Osteoblast (primary cell): ENCODE measurements around the gene PLXDC2. TPM values are rescaled to one million over a fixed set of nuclear protein-coding genes. Genes with fewer than 3 reads are reported as not detected.
A peak's percentile ranks its signal among the peaks of the same experiment; 100 is the strongest.

ENCODE experiments used
- DNase-seq: peaks from one replicate; pipeline ENCODE4 v3.0.0; 2011; ENCODE audit warnings: low spot score, mixed read lengths; ENCODE audit not compliant: insufficient read length; ENCODE audit errors: missing footprints
- H2AFZ ChIP-seq: 2 replicates; pipeline ENCODE4 v1.6.0; 2011; ENCODE audit warnings: mild to moderate bottlenecking, low read length
- H3K27ac ChIP-seq: 2 replicates; pipeline ENCODE4 v1.5.1; 2011; ENCODE audit warnings: mild to moderate bottlenecking, low read depth, low read length, moderate library complexity
- H3K27me3 ChIP-seq: 2 replicates; pipeline ENCODE4 v1.6.0; 2012; ENCODE audit warnings: mild to moderate bottlenecking, control low read depth, inconsistent platforms, low read length, moderate library complexity; ENCODE audit not compliant: insufficient read depth
- H3K36me3 ChIP-seq: 2 replicates; pipeline ENCODE4 v1.5.1; 2011; ENCODE audit warnings: mild to moderate bottlenecking, low read length, control low read depth, moderate library complexity; ENCODE audit not compliant: insufficient read depth
- H3K4me1 ChIP-seq: 2 replicates; pipeline ENCODE4 v1.5.1; 2011; ENCODE audit warnings: mild to moderate bottlenecking, low read length, control low read depth, moderate library complexity; ENCODE audit not compliant: insufficient read depth
- H3K4me2 ChIP-seq: 2 replicates; pipeline ENCODE4 v1.6.0; 2011; ENCODE audit warnings: mild to moderate bottlenecking, low read length; ENCODE audit not compliant: insufficient read depth
- H3K4me3 ChIP-seq: fragments of 200-600 bp; sonication (generic); 3 replicates; pipeline ENCODE4 v1.5.1; 2012; ENCODE audit warnings: mild to moderate bottlenecking, low read length, inconsistent platforms; ENCODE audit not compliant: insufficient read depth
- H3K79me2 ChIP-seq: 2 replicates; pipeline ENCODE4 v1.6.0; 2012; ENCODE audit warnings: mild to moderate bottlenecking, low read length, control low read depth, inconsistent platforms; ENCODE audit not compliant: insufficient read depth
- H3K9me3 ChIP-seq: 2 replicates; pipeline ENCODE4 v1.5.1; 2011; ENCODE audit warnings: low read depth, low read length, control low read depth
- H4K20me1 ChIP-seq: 2 replicates; pipeline ENCODE4 v1.6.0; 2012; ENCODE audit warnings: mild to moderate bottlenecking, low read length, control low read depth; ENCODE audit not compliant: insufficient read depth
- CTCF ChIP-seq: IDR thresholded peaks from 2 replicates; pipeline ENCODE4 v1.5.1; 2011; ENCODE audit warnings: mild to moderate bottlenecking, low read depth, low read length, moderate library complexity; ENCODE audit errors: extremely low read depth
- total RNA-seq: library from RNA; depleted of rRNA; stranded (reverse); fragments of >200 nt; gene quantifications from 2 replicates; pipeline ENCODE4 v1.2.3, GENCODE V29; 2012

PLXDC2 gene
- total RNA-seq, 1 donor, result 63.3 TPM

GRCh38 chr10:19874791-19875190, 58.6 kb downstream of the PLXDC2 start:
- no peaks in the 10 kb centered on the region for H4K20me1 ChIP-seq
- H3K4me2 ChIP-seq, result no peak overlapping the region
- H3K36me3 ChIP-seq, result no peaks in the 10 kb centered on the region
- no peaks in the 10 kb centered on the region for H3K79me2 ChIP-seq
- no peak for TF ChIP-seq CTCF
- H3K27me3 ChIP-seq, result no peaks in the 10 kb centered on the region
- H3K4me1 ChIP-seq, result no peaks in the 10 kb centered on the region
- peak; percentile 52 for DNase-seq
- no peak overlapping the region for H2AFZ ChIP-seq
- H3K4me3 ChIP-seq, result no peak overlapping the region
- H3K27ac ChIP-seq, result no peak overlapping the region
- no peaks in the 10 kb centered on the region for H3K9me3 ChIP-seq

DNA sequence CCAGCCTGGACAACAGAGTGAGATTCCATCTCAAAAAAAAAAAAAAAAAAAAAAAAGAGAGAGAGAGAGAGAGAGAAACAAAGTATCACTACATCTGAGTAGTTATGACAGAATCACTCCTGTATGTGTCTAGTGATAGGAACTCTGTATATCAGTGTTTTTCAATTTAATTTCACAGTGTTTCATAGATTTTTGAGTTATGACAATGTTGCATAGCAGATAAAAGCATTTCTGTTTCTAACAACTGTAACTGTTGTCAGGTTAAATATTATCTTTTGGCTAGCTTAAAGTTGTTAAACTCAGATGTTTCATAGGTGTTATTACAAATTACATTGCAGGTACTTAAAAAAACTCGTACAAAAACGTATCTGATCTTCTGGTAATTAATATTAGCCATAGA, 60.3 kb downstream of the PLXDC2 start:
- Histone ChIP-seq H3K27ac (peak overlapping the region; percentile 23), H2AFZ (no peak overlapping the region), H3K4me1 (no peaks in the 10 kb centered on the region)

GRCh38 chr10:19877466-19878255, 61.4 kb downstream of the PLXDC2 start:
- H3K79me2 ChIP-seq, result no peaks in the 10 kb centered on the region
- H3K27ac ChIP-seq, result peak overlapping the region; percentile 26
- DNase-seq, result no peak
- no peak overlapping the region for H3K4me2 ChIP-seq
- H2AFZ ChIP-seq, result no peak overlapping the region
- no peaks in the 10 kb centered on the region for H3K9me3 ChIP-seq
- no peak overlapping the region for H3K4me3 ChIP-seq
- H4K20me1 ChIP-seq, result no peaks in the 10 kb centered on the region
- TF ChIP-seq CTCF, result no peak
- H3K27me3 ChIP-seq, result no peaks in the 10 kb centered on the region
- H3K36me3 ChIP-seq, result no peaks in the 10 kb centered on the region
- H3K4me1 ChIP-seq, result no peaks in the 10 kb centered on the region

More for the DNA sequence above, 60.3 kb downstream of the PLXDC2 start:
- Histone ChIP-seq H3K79me2 (no peaks in the 10 kb centered on the region), H3K4me2 (no peak overlapping the region), H4K20me1 (no peaks in the 10 kb centered on the region), H3K27me3 (no peaks in the 10 kb centered on the region), H3K9me3 (no peaks in the 10 kb centered on the region), H3K36me3 (no peaks in the 10 kb centered on the region), H3K4me3 (no peak overlapping the region)
- TF ChIP-seq CTCF, result no peak
- DNase-seq, result no peak

DNA sequence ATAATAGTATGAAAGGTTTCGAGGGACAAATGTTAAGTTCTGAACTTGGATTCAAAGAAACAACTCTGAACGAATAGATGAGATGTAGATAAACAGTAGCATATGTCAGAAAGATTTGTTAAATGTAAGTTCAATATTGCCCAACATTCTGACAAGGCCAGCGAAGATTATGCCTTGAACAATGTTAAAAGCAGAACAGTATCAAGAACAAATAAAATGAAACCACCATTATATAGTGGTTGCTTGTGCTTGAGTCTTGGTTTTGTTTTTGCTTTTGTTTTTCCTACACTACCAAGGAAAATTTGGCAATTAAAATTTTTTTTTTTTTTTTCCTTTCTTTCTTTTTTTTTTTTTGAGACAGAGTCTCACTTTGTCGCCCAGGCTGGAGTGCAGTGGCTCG, 66.4 kb downstream of the PLXDC2 start:
- no peak overlapping the region for H3K4me3 ChIP-seq
- no peak for TF ChIP-seq CTCF
- H3K79me2 ChIP-seq, result no peaks in the 10 kb centered on the region
- H4K20me1 ChIP-seq, result no peaks in the 10 kb centered on the region
- H2AFZ ChIP-seq, result no peak overlapping the region
- H3K4me2 ChIP-seq, result no peak overlapping the region
- no peak for DNase-seq
- no peaks in the 10 kb centered on the region for H3K4me1 ChIP-seq
- H3K9me3 ChIP-seq, result no peaks in the 10 kb centered on the region
- H3K36me3 ChIP-seq, result no peaks in the 10 kb centered on the region
- no peaks in the 10 kb centered on the region for H3K27me3 ChIP-seq
- H3K27ac ChIP-seq, result no peak overlapping the region
